ENCODE results near the gene GRK3. TPM values are rescaled to one million over a fixed set of nuclear protein-coding genes. Genes with fewer than 3 reads are reported as not detected.

The GRK3 gene
- total RNA-seq, 1 experiment from 2014 or later = 14.6 TPM

- ChIA-PET POLR2A (no interaction called here), RAD21 (ENCODE audit: low non-redundant PET in 1 of 2, low total read pairs in 2 of 2, uncharacterized antibody in 2 of 2, unreplicated experiment in 2 of 2) (no interaction called here), CTCF (no interaction called here)
- Histone ChIP-seq H2AFZ (ENCODE audit: low read depth, low read length, poor library complexity, severe bottlenecking) (no peak overlapping the region), H3K4me3 (replicated peaks in 1 of 2; ENCODE audit: low read depth in 1 of 2, low read length in 2 of 2) (no peak overlapping the region), H3K27me3 (ENCODE audit: insufficient read depth, low read length) (no peaks in the 10 kb centered on the region), H3K9me2 (ENCODE audit: insufficient read depth) (no peaks in the 10 kb centered on the region), H3K4me1 (ENCODE audit: control insufficient read depth in 1 of 2, insufficient read depth in 2 of 2, low read length in 2 of 2) (no peaks in the 10 kb centered on the region), H3K4me2 (ENCODE audit: low read length) (no peak overlapping the region), H3K9me3 (ENCODE audit: control insufficient read depth in 1 of 2, insufficient read depth in 1 of 2, low read depth in 1 of 2, low read length in 2 of 2) (no peaks in the 10 kb centered on the region), H4K20me1 (ENCODE audit: insufficient read depth) (no peaks in the 10 kb centered on the region), H3K9ac (ENCODE audit: low read length) (no peak overlapping the region), H3K36me3 (ENCODE audit: control insufficient read depth in 1 of 2, insufficient read depth in 2 of 2, low read length in 2 of 2) (no peaks in the 10 kb centered on the region), H3K27ac (ENCODE audit: low read depth, low read length) (no peak overlapping the region), H3K79me2 (ENCODE audit: insufficient read depth, low read length) (no peaks in the 10 kb centered on the region)
- TF ChIP-seq REST (IDR thresholded peaks at IDR 0.05; ENCODE audit: low read depth) (no peak), SIN3A (IDR thresholded peaks at IDR 0.05; ENCODE audit: low read depth) (no peak), ZBTB33 (IDR thresholded peaks at IDR 0.05; ENCODE audit: extremely low read depth, insufficient replicate concordance, low read length) (no peak), MAX (IDR thresholded peaks at IDR 0.05) (no peak), FOSL1 (IDR thresholded peaks at IDR 0.05; ENCODE audit: low read depth) (no peak), ELF1 (IDR thresholded peaks at IDR 0.05; ENCODE audit: borderline replicate concordance, low read depth) (no peak), CEBPB (IDR thresholded peaks at IDR 0.05; ENCODE audit: low read depth) (no peak), ATF3 (IDR thresholded peaks at IDR 0.05) (no peak), TCF7L2 (IDR thresholded peaks at IDR 0.05; ENCODE audit: borderline replicate concordance, extremely low read depth, insufficient read depth, insufficient read length) (no peak), EZH2 (IDR thresholded peaks at IDR 0.05) (no peak), RAD21 (IDR thresholded peaks at IDR 0.05; ENCODE audit: low read depth) (no peak), EGR1 (IDR thresholded peaks at IDR 0.05; ENCODE audit: low read depth) (no peak), YY1 (IDR thresholded peaks at IDR 0.05; ENCODE audit: extremely low read depth, insufficient replicate concordance, low read depth, low read length) (no peak), ZFX (IDR thresholded peaks at IDR 0.05) (no peak), CTCF (IDR thresholded peaks at IDR 0.05 in 2 of 3, conservative IDR thresholded peaks at IDR 0.05 in 1 of 3; ENCODE audit: borderline replicate concordance in 1 of 3, insufficient read depth in 1 of 3, low read depth in 2 of 3, low read length in 2 of 3) (no peak), EZH2phosphoT487 (IDR thresholded peaks at IDR 0.05; ENCODE audit: borderline replicate concordance) (no peak)
- intact Hi-C loops (cut with micrococcal nuclease) = no loop called here
- DNase-seq (ENCODE audit: low read depth, low spot score) (no peak), ATAC-seq (no peak)
- BruUV-seq (replicated peaks) = no TSS peak
Observed at GRCh38 chr22:25728071-25728470, 163.6 kb downstream of the GRK3 start.
